ENCODE measurements around the gene SQOR.

Gene SQOR

DNA sequence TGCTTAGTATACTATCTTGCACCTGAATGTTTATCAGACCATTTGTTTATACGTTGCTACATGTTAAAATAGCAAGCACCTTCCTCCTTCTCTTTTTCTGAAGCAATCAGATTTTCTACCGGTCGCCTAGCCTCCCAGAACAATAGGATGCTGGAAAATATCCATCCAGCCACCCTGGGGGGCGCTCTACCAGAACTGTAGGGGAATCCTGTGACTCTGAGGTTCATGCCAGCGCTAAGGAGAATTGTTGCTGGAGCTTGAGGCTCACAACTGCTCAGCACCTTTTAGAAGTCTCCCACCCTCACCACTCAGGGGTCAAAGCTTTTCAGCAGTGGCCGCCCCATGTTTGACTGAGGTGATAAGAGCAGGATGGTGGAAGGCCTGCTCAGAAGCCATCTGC lies 27.5 kb downstream of the SQOR start:
- Histone ChIP-seq H3K9me3 (replicated peaks in 1 of 2; ENCODE audit: control insufficient read depth in 2 of 2, insufficient read depth in 1 of 2, low read depth in 1 of 2, low read length in 2 of 2) (no peaks in the 10 kb centered on the region), H2AFZ (ENCODE audit: low read length) (no peak overlapping the region), H2BK15ac (ENCODE audit: low read length) (no peak overlapping the region), H2BK5ac (ENCODE audit: low read length) (no peak overlapping the region), H3K9ac (ENCODE audit: low read depth, low read length, poor library complexity) (no peak overlapping the region), H3K14ac (ENCODE audit: low read length) (no peak overlapping the region), H3K4me3 (ENCODE audit: low read length in 2 of 2) (no peak overlapping the region), H4K91ac (ENCODE audit: low read depth, low read length, poor library complexity) (no peak overlapping the region), H3K4ac (ENCODE audit: low read length) (no peak overlapping the region), H3K27ac (replicated peaks; ENCODE audit: low read length) (no peak overlapping the region), H2BK120ac (ENCODE audit: low read depth, low read length) (no peak overlapping the region), H3K23ac (ENCODE audit: low read depth, low read length, poor library complexity) (no peak overlapping the region), H3K18ac (ENCODE audit: low read length) (no peak overlapping the region), H3K27me3 (ENCODE audit: control insufficient read depth in 3 of 3, insufficient read depth in 3 of 3, low read depth in 1 of 3, low read length in 3 of 3) (no peaks in the 10 kb centered on the region), H2AK5ac (ENCODE audit: low read depth, low read length) (no peak overlapping the region), H3K36me3 (replicated peaks in 1 of 2; ENCODE audit: control insufficient read depth in 2 of 2, insufficient read depth in 2 of 2, low read length in 2 of 2) (no peaks in the 10 kb centered on the region), H3K4me2 (ENCODE audit: insufficient read depth, low read length, poor library complexity, severe bottlenecking) (no peak overlapping the region), H2BK12ac (ENCODE audit: low read length) (no peak overlapping the region), H3K4me1 (ENCODE audit: control insufficient read depth in 2 of 2, insufficient read depth in 1 of 2, low read depth in 1 of 2, low read length in 2 of 2) (peaks cover 0 to 6% of the 10 kb centered on the region in 2 donors), H3K79me1 (ENCODE audit: low read depth, low read length) (no peaks in the 10 kb centered on the region), H4K8ac (ENCODE audit: low read depth, low read length) (no peak overlapping the region)
- DNase-seq (ENCODE audit: low spot score), result no peak
- no CpG with 5 or more reads among the region's 6 CpGs for WGBS, 2 donors (ENCODE audit: extremely low coverage in 2 of 2, insufficient read length in 2 of 2, insufficient replicate concordance in 1 of 2)

GRCh38 chr15:45664451-45664850 lies 29.6 kb downstream of the SQOR start:
- DNase-seq (ENCODE audit: low spot score), result no peak

DNA sequence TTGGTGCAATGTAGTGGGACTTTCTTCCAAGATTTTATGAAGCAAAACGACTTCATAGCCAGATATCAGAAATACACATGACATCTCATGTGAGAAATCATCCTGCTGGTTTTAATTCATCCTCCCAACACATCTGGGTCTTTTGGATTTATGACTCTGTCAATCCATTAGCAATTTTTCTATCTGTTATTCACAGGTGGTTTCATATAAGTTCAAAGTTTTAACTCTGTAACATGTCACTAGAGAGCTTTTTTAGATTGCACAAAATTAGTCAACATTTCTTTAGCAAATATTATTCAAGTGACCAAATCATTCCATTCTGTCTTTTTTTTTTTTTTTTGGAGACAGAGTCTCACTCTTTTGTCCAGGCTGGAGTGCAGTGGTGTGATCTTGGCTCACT lies 30.4 kb downstream of the SQOR start:
- Histone ChIP-seq H2AK5ac (ENCODE audit: low read depth, low read length) (no peak overlapping the region), H3K36me3 (replicated peaks in 1 of 2; ENCODE audit: control insufficient read depth in 2 of 2, insufficient read depth in 2 of 2, low read length in 2 of 2) (no peaks in the 10 kb centered on the region), H3K18ac (ENCODE audit: low read length) (no peak overlapping the region), H3K9ac (ENCODE audit: low read depth, low read length, poor library complexity) (no peak overlapping the region), H3K79me1 (ENCODE audit: low read depth, low read length) (no peaks in the 10 kb centered on the region), H3K4me3 (ENCODE audit: low read length in 2 of 2) (no peak overlapping the region), H2BK15ac (ENCODE audit: low read length) (no peak overlapping the region), H2BK5ac (ENCODE audit: low read length) (no peak overlapping the region), H3K27ac (replicated peaks; ENCODE audit: low read length) (no peak overlapping the region), H3K4me2 (ENCODE audit: insufficient read depth, low read length, poor library complexity, severe bottlenecking) (no peak overlapping the region), H2AFZ (ENCODE audit: low read length) (no peak overlapping the region), H3K4me1 (ENCODE audit: control insufficient read depth in 2 of 2, insufficient read depth in 1 of 2, low read depth in 1 of 2, low read length in 2 of 2) (peaks cover 0 to 2% of the 10 kb centered on the region in 2 donors), H3K4ac (ENCODE audit: low read length) (no peak overlapping the region), H4K8ac (ENCODE audit: low read depth, low read length) (no peak overlapping the region), H3K9me3 (replicated peaks in 1 of 2; ENCODE audit: control insufficient read depth in 2 of 2, insufficient read depth in 1 of 2, low read depth in 1 of 2, low read length in 2 of 2) (no peaks in the 10 kb centered on the region), H4K91ac (ENCODE audit: low read depth, low read length, poor library complexity) (no peak overlapping the region), H3K27me3 (ENCODE audit: control insufficient read depth in 3 of 3, insufficient read depth in 3 of 3, low read depth in 1 of 3, low read length in 3 of 3) (no peaks in the 10 kb centered on the region), H2BK120ac (ENCODE audit: low read depth, low read length) (no peak overlapping the region), H3K14ac (ENCODE audit: low read length) (no peak overlapping the region), H2BK12ac (ENCODE audit: low read length) (no peak overlapping the region), H3K23ac (ENCODE audit: low read depth, low read length, poor library complexity) (no peak overlapping the region)
- no CpG with 5 or more reads among the region's 1 CpG for WGBS, 2 donors (ENCODE audit: extremely low coverage in 2 of 2, insufficient read length in 2 of 2, insufficient replicate concordance in 1 of 2)
- DNase-seq (ENCODE audit: low spot score), result no peak

More at GRCh38 chr15:45664451-45664850, 29.6 kb downstream of the SQOR start:
- WGBS, 2 donors (ENCODE audit: extremely low coverage in 2 of 2, insufficient read length in 2 of 2, insufficient replicate concordance in 1 of 2), result no CpG with 5 or more reads among the region's 5 CpGs
- Histone ChIP-seq H3K23ac (ENCODE audit: low read depth, low read length, poor library complexity) (no peak overlapping the region), H3K18ac (ENCODE audit: low read length) (no peak overlapping the region), H3K27ac (replicated peaks; ENCODE audit: low read length) (no peak overlapping the region), H3K27me3 (ENCODE audit: control insufficient read depth in 3 of 3, insufficient read depth in 3 of 3, low read depth in 1 of 3, low read length in 3 of 3) (no peaks in the 10 kb centered on the region), H3K79me1 (ENCODE audit: low read depth, low read length) (no peaks in the 10 kb centered on the region), H3K4me2 (ENCODE audit: insufficient read depth, low read length, poor library complexity, severe bottlenecking) (no peak overlapping the region), H3K4me1 (ENCODE audit: control insufficient read depth in 2 of 2, insufficient read depth in 1 of 2, low read depth in 1 of 2, low read length in 2 of 2) (peaks cover 0 to 2% of the 10 kb centered on the region in 2 donors), H2BK12ac (ENCODE audit: low read length) (no peak overlapping the region), H3K14ac (ENCODE audit: low read length) (no peak overlapping the region), H2AFZ (ENCODE audit: low read length) (no peak overlapping the region), H3K36me3 (replicated peaks in 1 of 2; ENCODE audit: control insufficient read depth in 2 of 2, insufficient read depth in 2 of 2, low read length in 2 of 2) (no peaks in the 10 kb centered on the region), H3K9me3 (replicated peaks in 1 of 2; ENCODE audit: control insufficient read depth in 2 of 2, insufficient read depth in 1 of 2, low read depth in 1 of 2, low read length in 2 of 2) (no peaks in the 10 kb centered on the region), H3K9ac (ENCODE audit: low read depth, low read length, poor library complexity) (no peak overlapping the region), H4K91ac (ENCODE audit: low read depth, low read length, poor library complexity) (no peak overlapping the region), H2BK15ac (ENCODE audit: low read length) (no peak overlapping the region), H2BK120ac (ENCODE audit: low read depth, low read length) (no peak overlapping the region), H2BK5ac (ENCODE audit: low read length) (no peak overlapping the region), H4K8ac (ENCODE audit: low read depth, low read length) (no peak overlapping the region), H3K4ac (ENCODE audit: low read length) (no peak overlapping the region), H2AK5ac (ENCODE audit: low read depth, low read length) (no peak overlapping the region), H3K4me3 (ENCODE audit: low read length in 2 of 2) (no peak overlapping the region)

DNA sequence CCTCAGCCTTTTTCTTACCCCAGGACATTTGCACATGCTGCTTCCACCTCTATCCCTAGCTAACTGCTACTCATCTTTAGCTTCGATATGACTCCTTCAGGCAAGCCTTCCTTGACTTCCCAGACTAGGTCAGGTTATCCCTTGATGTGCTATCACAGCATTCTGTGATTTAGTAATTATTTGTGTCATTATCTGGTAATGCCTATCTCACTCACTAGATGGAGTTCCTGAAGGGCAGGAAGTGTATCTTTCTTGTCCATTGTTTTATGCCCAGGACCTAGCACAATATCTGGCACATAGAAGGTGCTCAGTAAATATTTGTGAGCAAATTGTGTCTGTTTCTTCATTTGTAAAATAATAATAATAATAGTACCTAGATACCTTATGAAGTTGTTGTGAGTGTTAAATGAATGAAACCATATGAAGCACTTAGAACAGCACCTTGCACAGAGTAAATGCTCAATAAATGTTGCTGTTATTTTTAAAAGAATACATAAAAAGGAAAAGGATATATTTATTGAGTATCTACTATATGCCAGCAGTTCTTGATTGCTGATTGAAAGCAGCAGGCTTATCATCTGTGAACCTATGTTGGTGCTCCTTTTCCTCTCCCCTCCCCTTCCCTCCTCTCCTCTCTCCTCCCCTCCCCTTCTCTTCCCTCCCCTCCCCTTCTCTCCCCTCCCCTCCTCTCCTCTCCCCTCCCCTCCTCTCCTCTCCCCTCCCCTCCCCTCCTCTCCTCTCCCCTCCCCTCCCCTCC lies 31.5 kb downstream of the SQOR start:
- DNase-seq (ENCODE audit: low spot score), result no peak
- H2BK120ac ChIP-seq (ENCODE audit: low read depth, low read length), result no peak overlapping the region
- no peak overlapping the region for H4K91ac ChIP-seq (ENCODE audit: low read depth, low read length, poor library complexity)
- no peak overlapping the region for H2BK15ac ChIP-seq (ENCODE audit: low read length)
- no peak overlapping the region for H3K4me2 ChIP-seq (ENCODE audit: insufficient read depth, low read length, poor library complexity, severe bottlenecking)
- H3K36me3 ChIP-seq (replicated peaks in 1 of 2; ENCODE audit: control insufficient read depth in 2 of 2, insufficient read depth in 2 of 2, low read length in 2 of 2), result no peaks in the 10 kb centered on the region
- no peaks in the 10 kb centered on the region for H3K9me3 ChIP-seq (replicated peaks in 1 of 2; ENCODE audit: control insufficient read depth in 2 of 2, insufficient read depth in 1 of 2, low read depth in 1 of 2, low read length in 2 of 2)
- H3K4ac ChIP-seq (ENCODE audit: low read length), result no peak overlapping the region
- no peak overlapping the region for H2BK12ac ChIP-seq (ENCODE audit: low read length)
- H3K79me1 ChIP-seq (ENCODE audit: low read depth, low read length), result no peaks in the 10 kb centered on the region
- no CpG with 5 or more reads among the region's 1 CpG for WGBS, 2 donors (ENCODE audit: extremely low coverage in 2 of 2, insufficient read length in 2 of 2, insufficient replicate concordance in 1 of 2)
- no peak overlapping the region for H3K18ac ChIP-seq (ENCODE audit: low read length)
- no peak overlapping the region for H2AK5ac ChIP-seq (ENCODE audit: low read depth, low read length)
- no peak overlapping the region for H3K4me3 ChIP-seq (ENCODE audit: low read length in 2 of 2)
- H3K14ac ChIP-seq (ENCODE audit: low read length), result no peak overlapping the region
- no peak overlapping the region for H3K23ac ChIP-seq (ENCODE audit: low read depth, low read length, poor library complexity)
- no peak overlapping the region for H2AFZ ChIP-seq (ENCODE audit: low read length)
- no peak overlapping the region for H3K9ac ChIP-seq (ENCODE audit: low read depth, low read length, poor library complexity)
- no peak overlapping the region for H4K8ac ChIP-seq (ENCODE audit: low read depth, low read length)
- H3K4me1 ChIP-seq (ENCODE audit: control insufficient read depth in 2 of 2, insufficient read depth in 1 of 2, low read depth in 1 of 2, low read length in 2 of 2), result peaks cover 0 to 2% of the 10 kb centered on the region in 2 donors
- no peak overlapping the region for H2BK5ac ChIP-seq (ENCODE audit: low read length)
- H3K27me3 ChIP-seq (ENCODE audit: control insufficient read depth in 3 of 3, insufficient read depth in 3 of 3, low read depth in 1 of 3, low read length in 3 of 3), result no peaks in the 10 kb centered on the region
- no peak overlapping the region for H3K27ac ChIP-seq (replicated peaks; ENCODE audit: low read length)

All from neuronal stem cell (in vitro differentiated cells).